HG03558 (cell line): ENCODE data around the gene STXBP3.
A peak's percentile ranks its signal among the peaks of the same experiment; 100 is the strongest.
"Not testable (repeated sequence)": the region's sequence is repeated elsewhere in the genome, so short reads cannot be mapped to it uniquely, and the experiment has no call there.

ENCODE experiments used
- ATAC-seq: cut with Tn5 transposase; IDR thresholded peaks from one replicate; pipeline ENCODE4 v1.9.1; 2021; ENCODE audit warnings: moderate number of reproducible peaks; ENCODE audit not compliant: unreplicated experiment; ENCODE audit errors: extremely low read depth

STXBP3 gene, protein sequence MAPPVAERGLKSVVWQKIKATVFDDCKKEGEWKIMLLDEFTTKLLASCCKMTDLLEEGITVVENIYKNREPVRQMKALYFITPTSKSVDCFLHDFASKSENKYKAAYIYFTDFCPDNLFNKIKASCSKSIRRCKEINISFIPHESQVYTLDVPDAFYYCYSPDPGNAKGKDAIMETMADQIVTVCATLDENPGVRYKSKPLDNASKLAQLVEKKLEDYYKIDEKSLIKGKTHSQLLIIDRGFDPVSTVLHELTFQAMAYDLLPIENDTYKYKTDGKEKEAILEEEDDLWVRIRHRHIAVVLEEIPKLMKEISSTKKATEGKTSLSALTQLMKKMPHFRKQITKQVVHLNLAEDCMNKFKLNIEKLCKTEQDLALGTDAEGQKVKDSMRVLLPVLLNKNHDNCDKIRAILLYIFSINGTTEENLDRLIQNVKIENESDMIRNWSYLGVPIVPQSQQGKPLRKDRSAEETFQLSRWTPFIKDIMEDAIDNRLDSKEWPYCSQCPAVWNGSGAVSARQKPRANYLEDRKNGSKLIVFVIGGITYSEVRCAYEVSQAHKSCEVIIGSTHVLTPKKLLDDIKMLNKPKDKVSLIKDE

DNA sequence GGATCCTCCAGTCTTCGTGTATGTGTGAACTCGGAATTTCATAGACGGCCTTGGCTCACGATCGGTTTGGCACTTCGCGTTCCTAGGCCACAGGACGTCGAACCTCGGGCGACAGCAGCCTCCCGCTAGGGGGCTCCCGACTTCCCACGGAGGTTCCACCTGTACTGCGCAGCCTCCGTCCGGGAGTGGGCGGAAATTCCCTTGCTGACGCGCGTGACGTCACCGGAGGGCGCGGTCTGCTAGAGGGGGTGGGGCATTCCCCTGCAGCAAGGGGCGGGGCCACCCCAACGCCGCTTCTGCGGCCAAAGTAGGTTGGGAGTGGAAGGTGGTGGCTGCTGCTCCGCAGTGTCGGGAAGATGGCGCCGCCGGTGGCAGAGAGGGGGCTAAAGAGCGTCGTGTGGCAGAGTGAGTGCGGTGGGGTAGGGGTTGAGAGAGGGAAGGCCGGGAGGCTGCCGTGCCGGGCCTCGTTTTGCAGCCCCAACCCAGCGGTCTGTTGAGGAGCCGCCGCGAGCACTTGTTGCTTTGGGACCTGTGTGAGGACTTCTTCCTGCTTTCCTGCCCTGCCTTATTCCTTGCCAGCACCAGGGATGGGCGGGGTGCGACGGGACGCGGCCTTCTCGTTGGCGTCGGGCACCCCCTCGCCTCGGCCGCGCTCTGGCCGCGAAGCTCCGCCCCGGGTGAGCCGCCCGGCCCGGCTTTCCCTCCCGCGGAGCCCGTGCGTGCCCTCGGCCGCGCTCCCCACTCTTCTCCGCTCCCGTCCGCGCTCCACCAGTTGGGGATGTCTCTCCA, at the start of gene STXBP3:
Gene STXBP3 (plus strand): TSS at position 293 of the 789 bp plus-strand sequence. CDS start 64 bp downstream, at position 357.
- ATAC-seq, result peak; percentile 83

GRCh38 chr1:108699375-108700332, 46.8 kb upstream of the STXBP3 start:
- ATAC-seq, result no peak

- ATAC-seq, result no peak
Measured at GRCh38 chr1:108701176-108701849, 45.2 kb upstream of the STXBP3 start.

DNA sequence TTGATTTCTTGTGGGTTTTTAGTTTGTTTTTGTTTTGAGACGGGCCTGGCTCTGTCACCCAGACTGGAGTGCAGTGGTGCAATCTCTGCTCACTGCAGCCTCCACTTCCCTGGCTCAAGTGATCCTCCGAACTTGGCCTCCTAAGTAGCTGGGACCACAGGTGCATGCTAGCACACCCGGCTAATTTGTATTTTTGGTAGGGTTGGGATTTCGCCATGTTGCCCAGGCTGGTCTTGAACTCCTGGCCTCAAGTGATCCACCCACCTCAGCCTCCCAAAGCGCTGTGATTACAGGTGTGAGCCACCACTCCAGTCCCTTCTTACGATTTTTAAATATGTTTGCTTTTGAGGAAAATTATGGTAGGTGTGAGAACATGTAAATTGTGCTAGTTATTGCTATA, 44.4 kb upstream of the STXBP3 start:
- not testable (repeated sequence) for ATAC-seq

DNA sequence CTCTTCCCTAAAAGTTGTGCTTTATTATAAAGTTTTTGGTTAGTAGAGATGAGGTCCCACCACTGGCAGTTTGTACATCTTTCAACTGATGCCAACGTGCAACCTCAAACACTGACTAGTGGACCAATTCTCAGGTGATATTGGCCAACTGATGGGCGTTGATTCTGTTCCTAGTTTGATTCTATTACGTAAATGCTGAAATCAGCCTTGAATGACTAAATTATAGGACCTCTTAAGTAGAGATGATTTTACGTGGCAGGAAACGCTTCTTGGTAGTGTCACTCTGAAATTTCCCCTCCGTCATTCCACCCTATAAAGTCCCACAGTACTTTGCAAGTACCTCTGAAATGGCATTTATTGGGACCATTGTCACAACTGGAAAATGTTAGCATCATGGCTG, 42.5 kb upstream of the STXBP3 start:
- ATAC-seq, result no peak

- ATAC-seq, result no peak
Measured at GRCh38 chr1:108704496-108704895, 42.0 kb upstream of the STXBP3 start.

DNA sequence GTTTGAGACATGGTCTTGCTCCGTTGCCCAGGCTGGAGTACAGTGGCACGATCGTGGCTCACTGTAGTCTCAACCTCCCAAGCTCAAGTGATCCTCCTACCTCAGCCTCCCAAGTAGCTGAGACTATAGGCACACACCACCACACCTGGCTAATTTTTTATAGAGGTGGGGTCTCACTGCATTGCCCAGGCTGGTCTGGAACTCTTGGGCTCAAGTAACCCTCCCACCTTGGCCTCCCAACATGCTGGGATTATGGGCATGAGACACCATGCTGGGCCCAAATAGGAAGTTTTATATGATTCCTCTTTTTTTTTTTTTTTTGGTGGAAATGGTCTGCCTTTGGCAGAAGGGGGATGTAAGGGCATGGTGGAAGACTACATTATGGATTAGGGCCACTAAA, 39.8 kb upstream of the STXBP3 start:
- no peak for ATAC-seq

DNA sequence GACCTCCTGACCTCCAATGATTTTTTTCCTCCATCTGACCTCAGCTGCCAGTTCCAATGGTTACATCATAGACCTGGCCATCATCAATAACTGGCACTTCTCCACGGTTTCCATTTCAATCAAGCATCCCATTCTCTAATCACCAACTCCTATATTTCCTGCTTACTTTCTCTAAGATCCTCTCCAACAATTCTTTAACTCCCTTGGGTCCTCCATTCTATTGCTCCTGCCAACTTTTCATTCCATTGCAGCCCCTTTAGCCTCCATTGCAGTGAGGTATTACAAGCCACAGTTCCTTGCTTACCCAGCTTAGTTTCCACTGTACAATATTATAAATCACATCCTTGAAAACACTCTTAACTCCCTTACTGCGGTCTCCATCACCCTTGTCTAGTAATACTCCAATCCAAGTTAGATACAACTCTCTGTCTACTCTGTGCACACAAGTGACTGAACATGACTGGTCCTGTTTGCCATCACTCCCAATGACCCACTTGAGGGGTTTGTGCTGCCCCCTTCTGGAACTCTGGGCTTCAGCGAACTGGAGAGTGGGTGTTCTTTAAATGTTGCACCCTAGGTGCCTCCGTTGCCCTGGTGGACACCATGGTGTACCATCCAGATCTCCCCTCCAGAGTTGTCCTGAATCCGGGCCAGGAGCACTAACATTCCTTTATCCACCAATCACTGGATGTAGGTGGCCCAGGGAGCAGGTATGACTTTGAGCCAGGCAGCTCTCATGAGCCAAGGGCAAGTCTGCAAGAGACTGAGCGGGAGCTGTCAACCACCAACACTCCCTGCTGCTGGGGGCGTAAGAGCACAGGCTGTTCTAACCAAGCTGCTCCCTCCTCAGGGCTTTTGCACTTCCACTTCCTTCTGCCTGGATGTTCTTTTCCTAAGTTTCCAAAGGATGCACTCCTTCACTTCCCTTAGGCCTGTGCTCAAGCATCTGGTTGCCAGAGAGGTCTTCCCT, 37.5 kb upstream of the STXBP3 start:
- ATAC-seq, result no peak

DNA sequence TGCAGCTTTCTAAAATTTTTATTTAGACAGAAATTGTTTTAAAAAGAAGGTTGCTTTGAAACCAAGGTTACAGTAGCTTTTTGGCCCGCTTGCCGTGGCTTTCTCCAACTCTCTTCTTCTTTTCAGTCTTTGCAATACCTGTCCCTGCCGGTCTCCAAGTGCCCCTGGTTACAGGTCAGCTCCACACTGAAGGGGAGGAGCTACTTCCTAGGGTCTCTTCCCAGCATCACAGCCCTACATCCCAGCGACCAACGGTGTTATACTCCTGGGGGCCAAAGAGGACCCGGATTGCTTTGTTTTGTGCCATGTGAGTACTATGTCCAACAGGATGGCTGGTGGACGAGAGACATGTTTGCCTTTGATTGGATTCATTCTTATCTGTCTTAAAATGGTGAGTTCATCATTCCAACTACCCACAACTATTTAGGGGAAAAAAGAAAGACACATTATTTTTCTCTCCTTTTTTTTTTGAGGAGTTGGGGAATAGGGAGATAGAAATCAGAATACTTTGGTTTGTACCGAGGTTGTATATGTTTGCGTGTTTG, 33.8 kb upstream of the STXBP3 start, which contains the start of gene FNDC7:
Gene FNDC7 (plus strand): TSS at position 303 of the 545 bp plus-strand sequence. CDS start 26 bp downstream, at position 329.
- ATAC-seq, result no peak

DNA sequence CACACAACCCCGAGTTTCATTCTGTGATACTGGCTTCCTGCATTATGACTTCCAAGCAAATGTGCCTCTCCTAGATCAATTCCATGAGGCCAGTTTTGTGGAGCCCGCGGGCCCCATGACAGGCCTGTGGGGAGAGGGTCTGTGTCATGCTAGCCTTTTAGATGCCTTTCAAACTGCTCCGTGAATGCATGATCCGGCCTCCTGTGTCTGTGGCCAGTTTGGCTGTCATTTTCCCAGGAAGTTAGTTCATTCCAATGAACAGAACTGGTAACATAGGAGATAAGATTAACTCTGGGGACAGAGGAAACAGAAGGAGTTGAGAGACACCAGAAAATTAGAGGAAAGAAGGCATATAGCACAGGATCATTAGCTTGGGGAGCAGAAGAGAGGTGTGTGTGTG, 30.5 kb upstream of the STXBP3 start:
- no peak for ATAC-seq

DNA sequence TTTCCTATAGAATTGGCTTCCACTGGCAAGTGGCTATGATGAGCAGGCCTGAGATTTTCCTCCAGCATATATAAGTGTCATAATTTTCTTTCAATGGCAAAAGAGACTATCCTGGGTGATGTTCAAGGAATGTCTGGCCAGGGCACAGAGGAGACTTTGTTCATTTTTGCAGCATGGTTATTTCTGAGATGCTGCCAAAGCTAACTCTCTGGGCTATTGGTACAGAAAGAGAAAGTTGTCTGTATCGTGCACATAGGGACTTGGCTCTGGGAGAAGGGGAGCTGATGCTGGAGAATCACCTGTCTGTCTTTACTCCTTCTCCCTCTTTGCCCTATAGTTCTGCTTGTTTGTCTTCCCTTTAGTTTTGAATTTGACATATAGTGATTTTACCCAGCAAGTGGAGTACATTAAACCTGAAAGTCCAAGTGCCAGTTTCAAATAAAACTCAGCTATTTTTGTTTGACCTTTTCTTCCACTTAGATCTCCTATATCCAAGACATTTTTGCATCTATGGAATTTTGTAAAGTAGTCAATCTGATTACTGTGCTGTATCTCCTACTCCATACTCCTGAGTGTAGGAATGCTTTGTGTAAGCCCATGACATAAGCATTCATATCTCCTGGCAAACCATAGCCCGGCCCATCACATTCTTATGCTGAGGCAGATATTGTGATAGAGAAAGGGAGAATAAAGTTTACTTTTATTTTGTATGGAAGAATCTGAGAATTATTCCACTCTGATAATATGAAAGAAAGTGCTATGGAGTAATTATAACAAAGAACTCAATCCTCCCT, 29.8 kb upstream of the STXBP3 start:
- no peak for ATAC-seq

DNA sequence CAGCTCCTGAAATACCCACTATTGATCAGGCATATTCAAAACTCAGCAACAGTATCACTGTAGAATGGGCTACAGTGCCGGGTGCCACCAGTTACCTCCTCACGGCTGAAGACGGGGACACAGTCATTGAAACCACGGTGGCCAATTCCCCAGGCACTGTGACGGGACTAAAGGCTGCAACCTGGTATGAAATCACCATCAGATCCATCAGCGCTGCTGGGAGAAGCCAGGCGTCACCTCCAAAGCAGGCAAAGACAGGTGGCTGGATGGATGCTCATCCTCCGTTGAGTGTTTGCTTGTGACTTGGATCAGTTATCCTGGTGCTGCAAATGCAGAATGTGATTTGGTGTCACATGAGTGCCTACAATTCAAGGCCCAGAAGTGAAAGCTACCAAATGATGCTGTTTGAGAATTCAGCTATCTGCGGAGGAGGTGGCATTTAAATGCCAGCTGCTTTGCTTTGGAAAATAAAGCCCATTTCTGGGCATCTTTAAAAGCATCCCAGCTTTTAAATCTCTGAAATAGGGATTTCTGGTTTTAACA, 28.6 kb upstream of the STXBP3 start:
- no peak for ATAC-seq

GRCh38 chr1:108718927-108719655, 27.4 kb upstream of the STXBP3 start:
- ATAC-seq, result no peak

GRCh38 chr1:108719656-108720435, 26.6 kb upstream of the STXBP3 start:
- no peak for ATAC-seq

DNA sequence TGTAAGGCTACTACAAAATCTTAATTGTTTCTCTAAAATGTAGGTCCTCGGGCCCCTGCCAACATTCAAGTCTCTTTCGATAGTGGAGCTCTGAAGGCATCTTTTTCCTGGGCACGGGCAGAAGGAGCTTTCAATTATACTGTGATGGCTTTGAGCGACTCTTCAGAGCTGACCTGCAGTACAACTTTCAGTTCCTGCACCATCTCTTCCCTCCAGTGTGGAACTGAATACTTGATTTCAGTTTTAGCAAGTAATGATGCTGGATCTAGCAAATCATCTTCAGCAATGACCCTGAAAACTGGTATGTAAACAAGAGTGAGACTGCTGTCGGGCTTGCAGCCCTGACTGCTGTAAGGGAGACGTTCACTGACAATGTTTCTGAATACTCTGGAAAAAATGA, 24.2 kb upstream of the STXBP3 start:
- ATAC-seq, result no peak
